GM12878 (cell line): ENCODE measurements around the gene AGGF1. TPM values are rescaled to one million over a fixed set of nuclear protein-coding genes. Genes with fewer than 3 reads are reported as not detected.

Source experiments
- ATAC-seq: fragments of 200-7000 bp; cut with Tn5 transposase; 3 replicates; pipeline ENCODE4 v1.9.1; 2020; ENCODE audit warnings: mild to moderate bottlenecking, moderate library complexity
- BruUV-seq: library from RNA; stranded (reverse); fragments of 400-500 nt; replicated peaks from 2 replicates; lab custom pipeline; 2021; lab: Mats Ljungman, UMichigan
- CTCF ChIA-PET: fragments of 300-600 bp; sonication (Branson Sonifier 250); formaldehyde crosslinking; extraction: SDS; loops from one replicate; lab custom pipeline; 2021; ENCODE audit warnings: inconsistent platforms; lab: Yijun Ruan, JAX
- POLR2A ChIA-PET: fragments of 350-600 bp; formaldehyde crosslinking; extraction: SDS; loops from one replicate; lab custom pipeline; 2021; ENCODE audit warnings: inconsistent platforms; lab: Charles Lee
- RAD21 ChIA-PET: fragments of 300-600 bp; sonication (Branson Sonifier 250); formaldehyde crosslinking; loops from one replicate; lab custom pipeline; 2023; ENCODE audit warnings: antibody characterized with exemption; ENCODE audit not compliant: unreplicated experiment; lab: Charles Lee
- SMC1A ChIA-PET: fragments of 300-600 bp; sonication (Branson Sonifier 250); formaldehyde crosslinking; loops from one replicate; lab custom pipeline; 2023; ENCODE audit not compliant: unreplicated experiment, uncharacterized antibody; lab: Charles Lee
- DNase-seq: peaks from one replicate; pipeline ENCODE4 v3.0.0-alpha.2; 2011; ENCODE audit warnings: low read depth, low spot score
- FAIRE-seq: peaks from 3 replicates; lab custom pipeline; 2011; peaks lifted over from hg19 to GRCh38; lab: Jason Lieb, UNC
- H2AFZ ChIP-seq: 2 replicates; pipeline ENCODE4 v1.6.0; 2011; ENCODE audit warnings: low read depth, low read length, control low read depth; ENCODE audit not compliant: control insufficient read depth
- H3K27ac ChIP-seq: 2 replicates; pipeline ENCODE4 v1.5.1; 2011; ENCODE audit warnings: control low read depth; ENCODE audit not compliant: control insufficient read depth, insufficient read depth
- H3K27me3 ChIP-seq, 2 experiments: replicated peaks in 1 of 2; 2 replicates each; pipeline versions ENCODE4 v1.6.0 to v1.6.1; 2011; ENCODE audit warnings: low read length in 1 of 2; ENCODE audit not compliant: control insufficient read depth in 2 of 2, insufficient read depth in 2 of 2
- H3K36me3 ChIP-seq, 2 experiments: 2 replicates each; pipeline ENCODE4 v1.5.1; 2011; ENCODE audit warnings: low read length in 1 of 2; ENCODE audit not compliant: control insufficient read depth in 2 of 2, insufficient read depth in 2 of 2
- H3K4me1 ChIP-seq: 2 replicates; pipeline ENCODE4 v1.6.1; 2011; ENCODE audit warnings: mild to moderate bottlenecking, low read length, moderate library complexity, mixed read lengths; ENCODE audit not compliant: control insufficient read depth, insufficient read depth
- H3K4me2 ChIP-seq: 2 replicates; pipeline ENCODE4 v1.6.0; 2011; ENCODE audit warnings: control low read depth; ENCODE audit not compliant: control insufficient read depth, insufficient read depth
- H3K4me3 ChIP-seq: fragments of 200-600 bp; sonication (generic); 2 replicates; pipeline ENCODE4 v1.5.1; 2016
- H3K79me2 ChIP-seq: 2 replicates; pipeline ENCODE4 v1.6.0; 2011; ENCODE audit warnings: low read length; ENCODE audit not compliant: control insufficient read depth, insufficient read depth
- H3K9ac ChIP-seq: 2 replicates; pipeline ENCODE4 v1.8.0; 2011; ENCODE audit warnings: low read length, control low read depth, mixed read lengths; ENCODE audit not compliant: control insufficient read depth, insufficient read depth
- H3K9me3 ChIP-seq: replicated peaks from 3 replicates; pipeline ENCODE4 v1.5.1; 2011; ENCODE audit warnings: mild to moderate bottlenecking, low read length; ENCODE audit not compliant: control insufficient read depth, insufficient read depth
- H4K20me1 ChIP-seq: 2 replicates; pipeline ENCODE4 v1.6.0; 2011; ENCODE audit not compliant: control insufficient read depth, insufficient read depth
- BRCA1 ChIP-seq: IDR thresholded peaks from 2 replicates; pipeline ENCODE4 v1.6.1; 2011; ENCODE audit warnings: low read depth, low read length, improper control_type of control experiment
- MTA3 ChIP-seq: IDR thresholded peaks from 2 replicates; pipeline ENCODE4 v1.6.1; 2012; ENCODE audit warnings: low read length, inconsistent platforms, borderline replicate concordance
- SKIL ChIP-seq: fragments of 450-650 bp; IDR thresholded peaks from 2 replicates; pipeline ENCODE4 v1.6.1; 2017; ENCODE audit warnings: mild to moderate bottlenecking, low read depth, inconsistent platforms; ENCODE audit not compliant: poor library complexity, severe bottlenecking
- WGBS: methylation state at CpG from one replicate; pipeline ENCODE4 v1.1.6; 2016; ENCODE audit warnings: low lambda C conversion rate; ENCODE audit not compliant: insufficient replicate concordance, insufficient coverage; ENCODE audit errors: missing lambda C conversion rate; 5-methylcytosine and 5-hydroxymethylcytosine counted together
- in situ Hi-C: fragments of 300-500 bp; cut with MboI; formaldehyde crosslinking; loops from 9 replicates; pipeline ENCODE4 v1.14.3; 2018; ENCODE audit warnings: mixed read lengths
- intact Hi-C: fragments of 100-400 bp; cut with micrococcal nuclease; formaldehyde crosslinking; loops from one replicate; pipeline ENCODE4 v1.14.2; 2022; ENCODE audit not compliant: unreplicated experiment
- polyA plus RNA-seq, 11 experiments: library from polyadenylated mRNA; depleted of rRNA in 4 of 11; unstranded in 6 of 11; stranded (reverse) in 5 of 11; fragments of >200 nt; fragmentation: Nextera tagmentation in 4 of 11; fragmentation: Illumina TruSeq in 1 of 11; extraction: Ambion mirVana in 4 of 11; extraction: Trizol in 1 of 11; gene quantifications; 1 replicate in 1 of 11; 2 replicates in 10 of 11; pipeline versions ENCODE4 v1.2.1 to v1.2.3, GENCODE V29; 2011 to 2016; ENCODE audit warnings: inconsistent platforms in 2 of 11, missing spikeins in 2 of 11, low read depth in 1 of 11
- total RNA-seq, 4 experiments: library from RNA; depleted of rRNA in 3 of 4; stranded (reverse); fragments of >200 nt in 3 of 4; fragmentation: Illumina TruSeq in 1 of 4; extraction: Trizol in 1 of 4; gene quantifications; 2 replicates each; pipeline versions ENCODE4 v1.2.1 to v1.2.3, GENCODE V29; 2013 to 2021

Gene AGGF1
- total and polyA plus RNA-seq, 10 of the 15 experiments (the other 5 are each of a cell fraction or from before 2014, with no cell fraction given): 7.3 to 43.4 (median 20.2) TPM

GRCh38 chr5:76986825-76987526, 43.2 kb upstream of the AGGF1 start:
- ChIA-PET POLR2A (no interaction called here), CTCF (interaction anchor here (1.1 kb wide), 1 partner anchor 8 kb away, joined by 4 read pairs; no protein-coding TSS in a partner anchor), RAD21 (no interaction called here), SMC1A (interaction anchor here (1.0 kb wide), 1 partner anchor 12 kb away, joined by 3 read pairs; no protein-coding TSS in a partner anchor)
- Histone ChIP-seq H2AFZ (no peak overlapping the region), H3K4me1 (no peaks in the 10 kb centered on the region), H3K4me2 (no peak overlapping the region), H3K9me3 (no peaks in the 10 kb centered on the region), H3K4me3 (no peak overlapping the region), H3K27me3 (peaks cover 0 to 1% of the 10 kb centered on the region in 2 experiments; a peak in 1 of 4 replicates), H3K9ac (no peak overlapping the region), H3K36me3 (no peaks in the 10 kb centered on the region), H3K79me2 (no peaks in the 10 kb centered on the region), H4K20me1 (no peaks in the 10 kb centered on the region), H3K27ac (no peak overlapping the region)
- WGBS: 28% methylated on average over 6 of the region's 6 CpGs
- TF ChIP-seq SKIL (no peak), MTA3 (no peak), BRCA1 (no peak)
- DNase-seq (no peak), ATAC-seq (no peak), FAIRE-seq (no peak)
- in situ Hi-C loops (no loop called here), intact Hi-C loops (no loop called here)
- no TSS peak for BruUV-seq
